GM13977 (cell line): Measurements from ENCODE around the gene TTC33.

Source experiments
- DNase-seq: peaks from one replicate; pipeline ENCODE4 v3.0.0; 2012; ENCODE audit warnings: low spot score
- CTCF ChIP-seq: IDR thresholded peaks from 2 replicates; pipeline ENCODE4 v1.5.1; 2012; ENCODE audit warnings: mild to moderate bottlenecking, control low read depth; ENCODE audit not compliant: insufficient read depth; ENCODE audit errors: extremely low read depth, missing control alignments
- in situ Hi-C: fragments of 300-500 bp; cut with MboI; formaldehyde crosslinking; loops from one replicate; pipeline ENCODE4 v1.12.0; 2022; ENCODE audit warnings: low sequenced_read_pairs, low pct_unique_long_range_greater_than_20kb, mixed read lengths, inconsistent platforms; ENCODE audit not compliant: unreplicated experiment

Gene TTC33

GRCh38 chr5:40688127-40688761 is 67.5 kb downstream of the TTC33 start:
- in situ Hi-C loops: loop anchor here (10.0 to 25.0 kb wide), 2 partner anchors 733 to 976 kb away; no protein-coding TSS in a partner anchor
- peak; percentile 72 for DNase-seq
- peak; percentile 82 for TF ChIP-seq CTCF

GRCh38 chr5:40687321-40687720 is 68.4 kb downstream of the TTC33 start:
- in situ Hi-C loops: loop anchor here (10.0 to 25.0 kb wide), 2 partner anchors 733 to 975 kb away; no protein-coding TSS in a partner anchor
- no peak for TF ChIP-seq CTCF

GRCh38 chr5:40685976-40686486 is 69.7 kb downstream of the TTC33 start:
- DNase-seq: no peak
- TF ChIP-seq CTCF: no peak
- in situ Hi-C loops: loop anchor here (10.0 to 25.0 kb wide), 2 partner anchors 731 to 974 kb away; no protein-coding TSS in a partner anchor

More at GRCh38 chr5:40687321-40687720, 68.4 kb downstream of the TTC33 start:
- no peak for DNase-seq

GRCh38 chr5:40685193-40685592 is 70.6 kb downstream of the TTC33 start:
- no peak for DNase-seq
- TF ChIP-seq CTCF: no peak
- in situ Hi-C loops: loop anchor here (10.0 to 25.0 kb wide), 2 partner anchors 730 to 973 kb away; no protein-coding TSS in a partner anchor

- DNase-seq: no peak
- in situ Hi-C loops: loop anchor here (10.0 to 25.0 kb wide), 2 partner anchors 729 to 971 kb away; no protein-coding TSS in a partner anchor
- TF ChIP-seq CTCF: no peak
Observed at GRCh38 chr5:40683305-40683704, 72.5 kb downstream of the TTC33 start.

- in situ Hi-C loops: loop anchor here (10.0 to 25.0 kb wide), 2 partner anchors 728 to 970 kb away; no protein-coding TSS in a partner anchor
- no peak for TF ChIP-seq CTCF
- no peak for DNase-seq
Observed at GRCh38 chr5:40682154-40683017, 73.4 kb downstream of the TTC33 start.
